ENCODE data around the gene C1QTNF3.

GRCh38 chr5:33994845-33995244 is 48.2 kb downstream of the C1QTNF3 start:
- TF ChIP-seq CTCF (IDR thresholded peaks at IDR 0.05) (no peak), EP300 (IDR thresholded peaks at IDR 0.05; ENCODE audit: low read depth) (no peak), POLR2AphosphoS5 (IDR thresholded peaks at IDR 0.05) (no peak), POLR2A (IDR thresholded peaks at IDR 0.05) (no peak)

Data from transverse colon (tissue), 4 donors.